Activated CD4-positive, CD25-positive, alpha-beta regulatory T cell treated with anti-CD3 and anti-CD28 coated beads, Interleukin-2, amount 50 U/mL, for 16 hours (primary cell): ENCODE results near the gene PML.
"Not testable (repeated sequence)": the region's sequence is repeated elsewhere in the genome, so short reads cannot be mapped to it uniquely, and the experiment has no call there.

Source experiments
- DNase-seq: peaks from one replicate; pipeline ENCODE4 v3.0.0-alpha.2; 2020; ENCODE audit warnings: low read depth, low spot score

The PML gene

GRCh38 chr15:73957785-73958184 lies 36.7 kb upstream of the PML start:
- DNase-seq = no peak

GRCh38 chr15:73959012-73959581 lies 35.4 kb upstream of the PML start:
- DNase-seq = no peak

- DNase-seq = no peak
Observed at GRCh38 chr15:73959801-73960200, 34.7 kb upstream of the PML start.

- not testable (repeated sequence) for DNase-seq
Observed at GRCh38 chr15:73960472-73961070, 33.9 kb upstream of the PML start.

- DNase-seq = no peak
Observed at GRCh38 chr15:73962433-73962832, 32.1 kb upstream of the PML start.

- DNase-seq = peak; percentile 78
Observed at GRCh38 chr15:73964736-73965093, 29.8 kb upstream of the PML start.

GRCh38 chr15:73965094-73965757 lies 29.3 kb upstream of the PML start:
- no peak for DNase-seq

- DNase-seq = no peak
Observed at GRCh38 chr15:73965758-73966113, 28.8 kb upstream of the PML start.

GRCh38 chr15:73968461-73968860 lies 26.1 kb upstream of the PML start:
- DNase-seq = no peak

- no peak for DNase-seq
Observed at GRCh38 chr15:73969151-73969759, 25.3 kb upstream of the PML start.

- peak; percentile 51 for DNase-seq
Observed at GRCh38 chr15:73972984-73973682, 21.4 kb upstream of the PML start.

- DNase-seq = not testable (repeated sequence)
Observed at GRCh38 chr15:73973683-73974200, 20.8 kb upstream of the PML start.

- DNase-seq = not testable (repeated sequence)
Observed at GRCh38 chr15:73975440-73976125, 18.9 kb upstream of the PML start.

- DNase-seq = no peak
Observed at GRCh38 chr15:73978896-73979295, 15.6 kb upstream of the PML start.

- DNase-seq = no peak
Observed at GRCh38 chr15:73979636-73980035, 14.9 kb upstream of the PML start.

GRCh38 chr15:73981761-73982221 lies 12.7 kb upstream of the PML start:
- no peak for DNase-seq

GRCh38 chr15:73982222-73982962 lies 12.1 kb upstream of the PML start:
- no peak for DNase-seq

- no peak for DNase-seq
Observed at GRCh38 chr15:73983211-73983727, 11.2 kb upstream of the PML start.

- no peak for DNase-seq
Observed at GRCh38 chr15:73983773-73984172, 10.7 kb upstream of the PML start.

- no peak for DNase-seq
Observed at GRCh38 chr15:73984208-73984979, 10.1 kb upstream of the PML start.
